ENCODE results near the gene PDZD2. TPM values are rescaled to one million over a fixed set of nuclear protein-coding genes. Genes with fewer than 3 reads are reported as not detected.

The PDZD2 gene
- total and polyA plus RNA-seq, 7 donors: 1.2 to 11.7 (median 7.1) TPM

DNA sequence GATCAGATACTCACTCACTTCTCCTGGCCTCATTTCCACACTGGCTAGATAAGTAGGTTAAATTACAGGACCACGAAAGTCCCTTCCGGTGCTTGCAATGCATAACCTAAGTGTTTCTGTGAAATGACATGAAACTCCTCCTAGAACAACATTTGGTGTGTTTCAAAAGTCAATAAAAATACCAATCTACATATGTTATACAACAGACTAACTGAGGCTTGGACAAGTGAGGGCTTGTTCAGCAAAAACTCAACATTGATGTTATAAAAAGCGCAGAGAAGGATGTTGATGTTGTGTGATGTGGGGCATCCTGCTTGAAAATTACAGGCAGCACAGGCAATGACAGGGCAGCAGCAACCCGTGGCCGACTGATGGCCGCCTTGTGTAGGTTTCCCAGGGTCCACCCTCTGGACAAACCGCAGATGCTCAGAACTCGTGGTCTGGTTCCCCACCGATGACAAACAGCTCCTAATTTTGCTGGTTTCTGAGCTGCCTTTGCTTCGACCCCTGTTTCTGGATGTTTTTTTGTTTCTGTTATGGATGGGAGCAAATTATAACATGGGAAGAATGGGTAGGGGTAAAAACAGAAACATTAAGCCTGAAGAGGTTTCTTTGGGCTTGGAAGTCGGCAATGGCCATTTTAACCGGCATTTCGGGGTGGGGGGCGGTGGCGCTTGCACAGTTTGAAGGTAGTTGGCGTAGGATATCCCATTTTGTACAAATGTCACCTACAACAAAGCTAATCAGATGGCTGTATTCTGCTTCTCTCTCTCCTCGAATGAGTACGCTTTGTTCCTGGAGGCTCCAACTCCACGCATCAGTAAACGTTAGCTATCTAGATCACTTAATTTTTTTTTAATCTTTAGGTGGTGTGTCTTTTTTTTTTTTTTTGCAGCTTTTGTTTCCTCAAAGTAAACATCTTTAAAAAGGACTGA lies 116.1 kb downstream of the PDZD2 start:
- WGBS, 2 donors: 84 to 86% methylated on average over 20 of the region's 20 CpGs

DNA sequence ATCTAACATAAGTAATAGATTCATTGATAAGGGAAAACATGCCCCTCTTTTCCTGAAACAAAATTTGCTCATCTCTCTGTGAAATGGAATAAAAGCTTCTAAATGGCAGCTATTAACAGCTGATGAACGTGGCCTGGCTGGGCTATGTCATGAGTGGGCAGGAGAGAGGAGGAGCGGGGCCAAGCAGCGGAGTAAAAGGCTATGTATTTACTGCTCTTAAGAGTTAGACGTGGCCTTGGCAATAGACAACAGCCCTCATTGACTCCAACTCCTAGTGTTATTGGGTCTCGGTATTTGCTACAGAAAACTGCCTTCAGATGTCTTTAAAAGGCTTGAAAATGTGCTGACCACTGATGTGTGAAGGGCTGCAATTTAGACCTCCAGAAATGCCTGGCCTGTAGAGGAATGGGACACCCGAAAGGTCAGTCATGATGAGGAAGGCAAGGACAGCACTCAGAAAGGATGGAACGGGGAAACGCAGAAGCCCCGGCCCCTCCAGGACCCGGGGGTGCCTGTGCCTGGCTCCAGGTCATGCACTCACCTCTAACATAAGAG lies 116.8 kb downstream of the PDZD2 start:
- H3K27me3 ChIP-seq: no peaks in the 10 kb centered on the region
- WGBS, 2 donors: 67 to 80% methylated on average over 10 of the region's 10 CpGs
- H3K9me3 ChIP-seq: no peaks in the 10 kb centered on the region
- no peak for DNase-seq
- H3K4me1 ChIP-seq: no peaks in the 10 kb centered on the region
- intact Hi-C loops (cut with DNase I): no loop called here
- H3K27ac ChIP-seq: no peak overlapping the region
- no peaks in the 10 kb centered on the region for H3K36me3 ChIP-seq
- TF ChIP-seq, protein P1, sequence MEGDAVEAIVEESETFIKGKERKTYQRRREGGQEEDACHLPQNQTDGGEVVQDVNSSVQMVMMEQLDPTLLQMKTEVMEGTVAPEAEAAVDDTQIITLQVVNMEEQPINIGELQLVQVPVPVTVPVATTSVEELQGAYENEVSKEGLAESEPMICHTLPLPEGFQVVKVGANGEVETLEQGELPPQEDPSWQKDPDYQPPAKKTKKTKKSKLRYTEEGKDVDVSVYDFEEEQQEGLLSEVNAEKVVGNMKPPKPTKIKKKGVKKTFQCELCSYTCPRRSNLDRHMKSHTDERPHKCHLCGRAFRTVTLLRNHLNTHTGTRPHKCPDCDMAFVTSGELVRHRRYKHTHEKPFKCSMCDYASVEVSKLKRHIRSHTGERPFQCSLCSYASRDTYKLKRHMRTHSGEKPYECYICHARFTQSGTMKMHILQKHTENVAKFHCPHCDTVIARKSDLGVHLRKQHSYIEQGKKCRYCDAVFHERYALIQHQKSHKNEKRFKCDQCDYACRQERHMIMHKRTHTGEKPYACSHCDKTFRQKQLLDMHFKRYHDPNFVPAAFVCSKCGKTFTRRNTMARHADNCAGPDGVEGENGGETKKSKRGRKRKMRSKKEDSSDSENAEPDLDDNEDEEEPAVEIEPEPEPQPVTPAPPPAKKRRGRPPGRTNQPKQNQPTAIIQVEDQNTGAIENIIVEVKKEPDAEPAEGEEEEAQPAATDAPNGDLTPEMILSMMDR (IDR thresholded peaks at IDR 0.05): no peak
- TF ChIP-seq POLR2AphosphoS5 (IDR thresholded peaks at IDR 0.05) (no peak), EP300 (IDR thresholded peaks at IDR 0.05) (no peak), POLR2A (IDR thresholded peaks at IDR 0.05) (no peak)
- no peak overlapping the region for H3K4me3 ChIP-seq

More for the DNA sequence above, 116.1 kb downstream of the PDZD2 start:
- Histone ChIP-seq H3K36me3 (no peaks in the 10 kb centered on the region), H3K27ac (no peak overlapping the region), H3K27me3 (no peaks in the 10 kb centered on the region), H3K4me1 (no peaks in the 10 kb centered on the region), H3K4me3 (no peak overlapping the region), H3K9me3 (no peaks in the 10 kb centered on the region)
- intact Hi-C loops (cut with DNase I): no loop called here
- DNase-seq: no peak
- TF ChIP-seq, protein P1 (IDR thresholded peaks at IDR 0.05): no peak
- no peak for TF ChIP-seq POLR2AphosphoS5 (IDR thresholded peaks at IDR 0.05)
- no peak for TF ChIP-seq EP300 (IDR thresholded peaks at IDR 0.05)
- no peak for TF ChIP-seq POLR2A (IDR thresholded peaks at IDR 0.05)

DNA sequence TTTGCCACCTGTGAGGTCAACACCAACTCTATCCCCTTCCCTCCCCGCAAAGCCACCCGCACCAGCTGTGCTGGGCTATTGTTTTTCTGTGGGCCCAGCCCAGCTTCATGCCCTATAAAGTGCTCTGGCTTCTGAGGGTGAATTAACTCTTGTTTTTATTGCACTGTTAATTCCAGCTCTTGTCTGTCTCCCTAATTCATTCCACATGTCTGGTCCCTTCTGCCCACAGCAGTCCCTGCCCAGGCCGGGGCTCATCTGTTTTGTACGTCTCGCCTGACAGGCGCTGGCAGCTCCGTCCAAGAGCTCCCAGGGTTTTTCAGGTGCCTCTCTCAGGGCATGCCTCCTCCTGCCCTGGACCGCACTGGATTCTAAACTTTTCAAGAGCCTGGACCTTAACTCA lies 118.9 kb downstream of the PDZD2 start:
- H3K4me1 ChIP-seq: no peaks in the 10 kb centered on the region
- intact Hi-C loops (cut with DNase I): no loop called here
- no peak for DNase-seq
- H3K9me3 ChIP-seq: no peaks in the 10 kb centered on the region
- no peak overlapping the region for H3K27ac ChIP-seq
- H3K4me3 ChIP-seq: no peak overlapping the region
- 86% methylated on average over 8 of the region's 8 CpGs for WGBS, 2 donors
- H3K27me3 ChIP-seq: no peaks in the 10 kb centered on the region
- no peaks in the 10 kb centered on the region for H3K36me3 ChIP-seq
- no peak for TF ChIP-seq EP300 (IDR thresholded peaks at IDR 0.05)
- TF ChIP-seq POLR2A (IDR thresholded peaks at IDR 0.05): no peak
- TF ChIP-seq POLR2AphosphoS5 (IDR thresholded peaks at IDR 0.05): no peak
- TF ChIP-seq, protein P1 (IDR thresholded peaks at IDR 0.05): no peak

DNA sequence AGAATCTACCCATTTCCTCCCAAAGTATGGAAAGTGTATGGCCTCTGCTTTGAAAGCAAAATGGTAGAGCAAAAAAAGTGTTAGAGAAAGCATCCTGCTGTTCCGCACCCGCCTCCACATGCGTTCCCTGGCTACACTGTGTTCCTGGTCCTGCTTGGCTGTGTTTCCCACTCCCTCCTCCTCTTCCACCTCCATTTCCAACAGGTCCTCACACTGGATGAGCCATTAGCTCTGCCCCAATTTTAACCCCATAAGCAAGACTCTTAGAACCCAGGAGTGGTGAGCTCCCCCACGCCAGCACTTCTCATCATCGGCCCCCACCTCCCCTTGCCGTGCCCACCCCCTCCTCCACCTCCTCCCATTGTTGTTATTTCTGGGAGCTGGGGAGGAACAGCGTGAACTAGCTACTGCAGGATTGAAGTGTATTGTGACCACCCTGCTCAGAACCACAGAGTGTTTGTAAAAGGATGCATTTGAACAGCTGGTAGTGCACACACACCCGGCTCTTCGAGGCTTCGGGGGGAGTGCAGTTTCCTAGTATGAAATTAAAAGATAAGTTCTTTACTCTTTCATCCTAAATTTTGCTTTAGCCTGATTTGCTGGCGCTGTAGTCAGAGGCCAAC lies 120.0 kb downstream of the PDZD2 start:
- 65 to 69% methylated on average over 11 of the region's 11 CpGs for WGBS, 2 donors
- H3K36me3 ChIP-seq: no peaks in the 10 kb centered on the region
- no peaks in the 10 kb centered on the region for H3K9me3 ChIP-seq
- no peak for DNase-seq
- H3K27ac ChIP-seq: no peak overlapping the region
- H3K4me1 ChIP-seq: no peaks in the 10 kb centered on the region
- H3K4me3 ChIP-seq: no peak overlapping the region
- TF ChIP-seq POLR2A (IDR thresholded peaks at IDR 0.05) (no peak), POLR2AphosphoS5 (IDR thresholded peaks at IDR 0.05) (no peak), EP300 (IDR thresholded peaks at IDR 0.05) (no peak)
- TF ChIP-seq, protein P1 (IDR thresholded peaks at IDR 0.05): no peak
- intact Hi-C loops (cut with DNase I): no loop called here
- H3K27me3 ChIP-seq: no peaks in the 10 kb centered on the region

Data from sigmoid colon (tissue), 7 donors.